Muscle of leg (tissue), 11 donors: ENCODE data around the gene UPF3A. TPM values are rescaled to one million over a fixed set of nuclear protein-coding genes. Genes with fewer than 3 reads are reported as not detected.

Experiments used
- DNase-seq: peaks from one replicate; pipeline ENCODE4 v3.0.0; 2013
- H3K27ac ChIP-seq: one replicate; pipeline ENCODE4 v1.5.1; 2013; ENCODE audit warnings: mild to moderate bottlenecking, low read length, control low read depth
- H3K27me3 ChIP-seq: one replicate; pipeline ENCODE4 v1.6.1; 2013; ENCODE audit warnings: low read length; ENCODE audit not compliant: control insufficient read depth, insufficient read depth
- H3K36me3 ChIP-seq: one replicate; pipeline ENCODE4 v1.6.1; 2013; ENCODE audit warnings: low read length; ENCODE audit not compliant: control insufficient read depth, insufficient read depth
- H3K4me1 ChIP-seq: one replicate; pipeline ENCODE4 v1.6.1; 2013; ENCODE audit warnings: low read length; ENCODE audit not compliant: control insufficient read depth, insufficient read depth
- H3K4me3 ChIP-seq: one replicate; pipeline ENCODE4 v1.5.1; 2013; ENCODE audit warnings: low read length, control low read depth
- H3K9me3 ChIP-seq: replicated peaks from 2 replicates; pipeline ENCODE4 v1.6.1; 2013; ENCODE audit warnings: low read depth, low read length; ENCODE audit not compliant: control insufficient read depth
- WGBS: methylation state at CpG from one replicate; pipeline ENCODE4 v1.1.5; 2013; ENCODE audit warnings: missing lambda C conversion rate; ENCODE audit not compliant: insufficient coverage; 5-methylcytosine and 5-hydroxymethylcytosine counted together
- polyA plus RNA-seq, 8 donors: library from polyadenylated mRNA; unstranded; fragments of 120-200 nt; gene quantifications; one replicate each; pipeline versions ENCODE4 v1.2.1 to v1.2.3, GENCODE V29; 2013; ENCODE audit warnings: inconsistent platforms in 1 of 8, low replicate concordance in 1 of 8; ENCODE audit not compliant: insufficient read length in 8 of 8, insufficient read depth in 1 of 8
- total RNA-seq: library from RNA; stranded (reverse); fragments of 120-200 nt; gene quantifications from one replicate; pipeline ENCODE4 v1.2.4, GENCODE V29; 2013

UPF3A gene
- total and polyA plus RNA-seq, 9 donors, result 39.6 to 116 (median 60.8) TPM

GRCh38 chr13:114279758-114280355 lies 1.5 kb upstream of the UPF3A start:
- WGBS, result 100% methylated on average over 1 of the region's 2 CpGs
- no peaks in the 10 kb centered on the region for H3K27me3 ChIP-seq
- H3K27ac ChIP-seq, result no peak overlapping the region
- no peak for DNase-seq
- no peaks in the 10 kb centered on the region for H3K9me3 ChIP-seq
- H3K4me3 ChIP-seq, result no peak overlapping the region
- H3K36me3 ChIP-seq, result peaks cover 29% of the 10 kb centered on the region
- peaks cover 8% of the 10 kb centered on the region for H3K4me1 ChIP-seq

GRCh38 chr13:114282041-114282670 lies 755 bp downstream of the UPF3A start:
- DNase-seq, result peak; percentile 86
- Histone ChIP-seq H3K27ac (peak overlapping the region; percentile 92), H3K36me3 (peaks cover 24% of the 10 kb centered on the region), H3K9me3 (no peaks in the 10 kb centered on the region), H3K4me3 (peak overlapping the region; percentile 76), H3K27me3 (no peaks in the 10 kb centered on the region), H3K4me1 (peaks cover 8% of the 10 kb centered on the region)
- WGBS, result under 1% methylated on average over 28 of the region's 50 CpGs

GRCh38 chr13:114283576-114283975 lies 2.2 kb downstream of the UPF3A start:
- peaks cover 8% of the 10 kb centered on the region for H3K4me1 ChIP-seq
- H3K9me3 ChIP-seq, result no peaks in the 10 kb centered on the region
- WGBS, result 100% methylated on average over 1 of the region's 3 CpGs
- H3K36me3 ChIP-seq, result peaks cover 38% of the 10 kb centered on the region
- H3K27ac ChIP-seq, result no peak overlapping the region
- no peak for DNase-seq
- no peak overlapping the region for H3K4me3 ChIP-seq
- no peaks in the 10 kb centered on the region for H3K27me3 ChIP-seq

GRCh38 chr13:114284680-114285079 lies 3.3 kb downstream of the UPF3A start:
- Histone ChIP-seq H3K36me3 (peaks cover 43% of the 10 kb centered on the region), H3K27me3 (no peaks in the 10 kb centered on the region), H3K9me3 (no peaks in the 10 kb centered on the region), H3K4me3 (no peak overlapping the region), H3K4me1 (peaks cover 8% of the 10 kb centered on the region), H3K27ac (no peak overlapping the region)
- DNase-seq, result no peak
- WGBS, result 62% methylated on average over 4 of the region's 8 CpGs

GRCh38 chr13:114285166-114285808 lies 3.9 kb downstream of the UPF3A start:
- Histone ChIP-seq H3K27me3 (no peaks in the 10 kb centered on the region), H3K27ac (no peak overlapping the region), H3K4me3 (no peak overlapping the region), H3K4me1 (peaks cover 8% of the 10 kb centered on the region), H3K9me3 (no peaks in the 10 kb centered on the region), H3K36me3 (peaks cover 48% of the 10 kb centered on the region)
- WGBS, result no CpG with 5 or more reads among the region's 4 CpGs
- no peak for DNase-seq

GRCh38 chr13:114286808-114287207 lies 5.4 kb downstream of the UPF3A start:
- peaks cover 50% of the 10 kb centered on the region for H3K36me3 ChIP-seq
- no peaks in the 10 kb centered on the region for H3K9me3 ChIP-seq
- H3K4me3 ChIP-seq, result no peak overlapping the region
- no peak for DNase-seq
- peaks cover 2% of the 10 kb centered on the region for H3K4me1 ChIP-seq
- 83% methylated on average over 8 of the region's 8 CpGs for WGBS
- H3K27ac ChIP-seq, result no peak overlapping the region
- no peaks in the 10 kb centered on the region for H3K27me3 ChIP-seq

GRCh38 chr13:114288157-114288591 lies 6.8 kb downstream of the UPF3A start:
- Histone ChIP-seq H3K9me3 (no peaks in the 10 kb centered on the region), H3K4me3 (no peak overlapping the region), H3K27me3 (no peaks in the 10 kb centered on the region), H3K4me1 (no peaks in the 10 kb centered on the region), H3K27ac (no peak overlapping the region), H3K36me3 (peaks cover 63% of the 10 kb centered on the region)
- WGBS, result 97% methylated on average over 8 of the region's 8 CpGs
- no peak for DNase-seq

GRCh38 chr13:114296448-114296847 lies 15.0 kb downstream of the UPF3A start:
- H3K27me3 ChIP-seq, result no peaks in the 10 kb centered on the region
- DNase-seq, result no peak
- H3K36me3 ChIP-seq, result peaks cover 62% of the 10 kb centered on the region
- H3K27ac ChIP-seq, result no peak overlapping the region
- no peaks in the 10 kb centered on the region for H3K9me3 ChIP-seq
- no peak overlapping the region for H3K4me3 ChIP-seq
- H3K4me1 ChIP-seq, result peaks cover 9% of the 10 kb centered on the region
- WGBS, result 83% methylated on average over 7 of the region's 10 CpGs

- Histone ChIP-seq H3K4me1 (peaks cover 9% of the 10 kb centered on the region), H3K9me3 (no peaks in the 10 kb centered on the region), H3K4me3 (no peak overlapping the region), H3K27me3 (no peaks in the 10 kb centered on the region), H3K27ac (no peak overlapping the region), H3K36me3 (peaks cover 62% of the 10 kb centered on the region)
- WGBS, result no CpG with 5 or more reads among the region's 5 CpGs
- DNase-seq, result no peak
Measured at GRCh38 chr13:114296902-114297301, 15.5 kb downstream of the UPF3A start.

- WGBS, result 83% methylated on average over 6 of the region's 12 CpGs
- Histone ChIP-seq H3K4me3 (no peak overlapping the region), H3K27me3 (no peaks in the 10 kb centered on the region), H3K36me3 (peaks cover 65% of the 10 kb centered on the region), H3K27ac (no peak overlapping the region), H3K4me1 (peaks cover 9% of the 10 kb centered on the region), H3K9me3 (no peaks in the 10 kb centered on the region)
- DNase-seq, result no peak
Measured at GRCh38 chr13:114298866-114299265, 17.5 kb downstream of the UPF3A start.
